Measurements from ENCODE around the gene CCDC198.

GRCh38 chr14:57462551-57462950 lies 31.1 kb downstream of the CCDC198 start:
- TF ChIP-seq CTCF (conservative IDR thresholded peaks at IDR 0.05; ENCODE audit: low read depth in 2 of 2) (no peak), EZH2 (IDR thresholded peaks at IDR 0.05; ENCODE audit: low read depth, unreplicated experiment) (no peak), POLR2AphosphoS5 (IDR thresholded peaks at IDR 0.05; ENCODE audit: low read depth) (no peak), REST (IDR thresholded peaks at IDR 0.05; ENCODE audit: unreplicated experiment) (no peak), CREB1 (CRISPR knock-in tag; IDR thresholded peaks at IDR 0.05; ENCODE audit: low read depth) (no peak), EZH2phosphoT487 (IDR thresholded peaks at IDR 0.05; ENCODE audit: unreplicated experiment) (no peak)
- TF ChIP-seq, protein P1, sequence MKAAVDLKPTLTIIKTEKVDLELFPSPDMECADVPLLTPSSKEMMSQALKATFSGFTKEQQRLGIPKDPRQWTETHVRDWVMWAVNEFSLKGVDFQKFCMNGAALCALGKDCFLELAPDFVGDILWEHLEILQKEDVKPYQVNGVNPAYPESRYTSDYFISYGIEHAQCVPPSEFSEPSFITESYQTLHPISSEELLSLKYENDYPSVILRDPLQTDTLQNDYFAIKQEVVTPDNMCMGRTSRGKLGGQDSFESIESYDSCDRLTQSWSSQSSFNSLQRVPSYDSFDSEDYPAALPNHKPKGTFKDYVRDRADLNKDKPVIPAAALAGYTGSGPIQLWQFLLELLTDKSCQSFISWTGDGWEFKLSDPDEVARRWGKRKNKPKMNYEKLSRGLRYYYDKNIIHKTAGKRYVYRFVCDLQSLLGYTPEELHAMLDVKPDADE (IDR thresholded peaks at IDR 0.05), result no peak
